ENCODE measurements around the gene PAQR8.
"Not testable (repeated sequence)": the region's sequence is repeated elsewhere in the genome, so short reads cannot be mapped to it uniquely, and the experiment has no call there.

Gene PAQR8

DNA sequence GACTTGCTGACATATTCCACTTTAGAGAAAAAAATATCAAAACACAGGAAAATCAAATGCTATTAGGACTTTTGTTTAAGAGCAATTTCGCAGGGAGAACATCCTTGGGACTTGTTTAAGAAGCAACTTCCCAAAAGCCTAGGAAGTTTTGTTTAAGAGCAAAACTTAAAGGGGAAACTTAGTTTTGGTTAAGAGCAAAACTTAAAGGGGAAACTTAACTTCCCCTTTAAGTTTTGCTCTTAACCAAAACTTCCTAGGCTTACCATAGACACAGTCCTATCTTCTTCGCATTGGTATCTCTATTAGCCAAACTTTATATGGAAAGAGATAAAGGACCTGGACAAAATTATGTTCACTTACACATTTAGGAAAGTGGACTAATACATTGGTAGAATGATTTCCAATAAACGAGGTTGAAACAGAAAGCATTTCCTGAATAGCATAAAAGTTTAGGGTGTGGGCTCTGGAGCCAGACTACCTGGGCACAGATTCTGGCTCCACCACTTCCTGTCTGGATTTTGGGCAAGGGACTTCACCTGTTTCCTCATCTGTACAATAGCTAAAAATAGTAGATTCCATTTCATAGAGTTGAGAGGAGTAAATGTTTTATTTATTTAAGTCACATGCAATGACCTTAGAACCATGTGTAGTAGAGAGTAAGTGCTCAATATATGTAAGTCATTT lies 15.7 kb downstream of the PAQR8 start:
- no peak for DNase-seq (ENCODE audit: low spot score)

- no peak for DNase-seq (ENCODE audit: low spot score)
Observed at GRCh38 chr6:52381249-52381648, 19.3 kb downstream of the PAQR8 start.

GRCh38 chr6:52384145-52384766 lies 22.3 kb downstream of the PAQR8 start:
- no peak for DNase-seq (ENCODE audit: low spot score)

GRCh38 chr6:52385074-52385473 lies 23.1 kb downstream of the PAQR8 start:
- no peak for DNase-seq (ENCODE audit: low spot score)

- DNase-seq (ENCODE audit: low spot score), result not testable (repeated sequence)
Observed at GRCh38 chr6:52388119-52388518, 26.2 kb downstream of the PAQR8 start.

DNA sequence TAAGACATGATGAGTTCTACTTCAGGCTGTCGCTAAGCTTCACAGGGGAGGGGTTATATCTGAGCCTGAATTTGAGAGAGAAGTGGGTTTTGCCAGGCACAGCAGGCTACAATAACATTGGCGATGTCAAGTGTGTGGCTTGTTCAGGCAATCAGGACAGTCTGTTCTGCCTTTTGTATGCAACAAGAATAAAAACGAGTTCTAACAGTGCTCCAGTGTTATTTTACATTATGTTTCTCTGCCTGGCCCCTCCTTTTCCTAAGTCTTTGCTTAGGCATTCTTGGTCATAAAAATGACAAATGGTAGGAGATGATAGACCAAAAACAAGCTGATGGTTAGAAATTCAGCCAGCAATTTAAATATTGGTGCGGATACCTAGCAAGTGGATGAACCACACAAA lies 26.8 kb downstream of the PAQR8 start:
- DNase-seq (ENCODE audit: low spot score), result no peak

GRCh38 chr6:52389264-52389625 lies 27.3 kb downstream of the PAQR8 start:
- DNase-seq (ENCODE audit: low spot score), result no peak

GRCh38 chr6:52389626-52390360 lies 27.8 kb downstream of the PAQR8 start:
- peak; percentile 33 for DNase-seq (ENCODE audit: low spot score)

- DNase-seq (ENCODE audit: low spot score), result no peak
Observed at GRCh38 chr6:52390361-52390727, 28.4 kb downstream of the PAQR8 start.

DNA sequence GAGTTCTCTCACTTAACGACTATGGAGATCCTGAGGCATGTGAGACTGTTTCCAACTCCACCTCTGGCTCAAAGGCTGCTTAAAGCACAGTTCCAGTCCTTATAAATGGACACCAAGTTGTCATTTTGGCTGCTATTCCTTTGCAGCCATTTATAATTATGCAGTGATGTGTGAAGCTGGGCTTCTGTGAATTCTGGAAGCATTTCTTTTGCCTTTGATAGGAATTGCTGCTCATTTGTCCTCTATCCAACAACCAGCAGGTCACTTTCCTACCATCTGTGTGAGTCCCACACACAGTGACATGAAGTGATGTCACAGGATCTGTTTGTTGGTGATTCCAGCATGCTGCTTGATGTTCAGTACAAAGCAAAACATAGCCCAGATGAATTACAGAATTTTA lies 29.6 kb downstream of the PAQR8 start:
- no peak for DNase-seq (ENCODE audit: low spot score)

DNA sequence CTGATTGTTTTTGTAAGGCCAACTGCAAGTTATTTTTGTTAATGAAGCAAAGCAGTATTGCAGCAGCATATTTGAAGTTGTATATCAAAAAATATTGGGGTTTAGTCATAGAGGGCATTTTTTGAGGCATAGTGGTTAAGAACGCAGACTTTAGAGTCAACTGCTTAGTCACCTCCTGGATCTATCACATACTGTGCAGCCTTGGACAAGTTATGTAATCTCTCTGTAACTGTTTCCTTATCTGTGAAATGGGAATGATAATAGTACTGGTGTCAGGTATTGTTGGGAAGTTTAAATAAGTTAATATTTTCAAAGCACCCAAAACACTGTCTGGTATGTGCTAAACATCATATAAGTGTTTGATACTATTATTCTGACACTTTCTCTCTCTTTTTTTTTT lies 31.0 kb downstream of the PAQR8 start:
- DNase-seq (ENCODE audit: low spot score), result no peak

GRCh38 chr6:52393780-52394179 lies 31.8 kb downstream of the PAQR8 start:
- DNase-seq (ENCODE audit: low spot score), result no peak

GRCh38 chr6:52394251-52394666 lies 32.3 kb downstream of the PAQR8 start:
- no peak for DNase-seq (ENCODE audit: low spot score)

- DNase-seq (ENCODE audit: low spot score), result no peak
Observed at GRCh38 chr6:52395969-52396368, 34.0 kb downstream of the PAQR8 start.

DNA sequence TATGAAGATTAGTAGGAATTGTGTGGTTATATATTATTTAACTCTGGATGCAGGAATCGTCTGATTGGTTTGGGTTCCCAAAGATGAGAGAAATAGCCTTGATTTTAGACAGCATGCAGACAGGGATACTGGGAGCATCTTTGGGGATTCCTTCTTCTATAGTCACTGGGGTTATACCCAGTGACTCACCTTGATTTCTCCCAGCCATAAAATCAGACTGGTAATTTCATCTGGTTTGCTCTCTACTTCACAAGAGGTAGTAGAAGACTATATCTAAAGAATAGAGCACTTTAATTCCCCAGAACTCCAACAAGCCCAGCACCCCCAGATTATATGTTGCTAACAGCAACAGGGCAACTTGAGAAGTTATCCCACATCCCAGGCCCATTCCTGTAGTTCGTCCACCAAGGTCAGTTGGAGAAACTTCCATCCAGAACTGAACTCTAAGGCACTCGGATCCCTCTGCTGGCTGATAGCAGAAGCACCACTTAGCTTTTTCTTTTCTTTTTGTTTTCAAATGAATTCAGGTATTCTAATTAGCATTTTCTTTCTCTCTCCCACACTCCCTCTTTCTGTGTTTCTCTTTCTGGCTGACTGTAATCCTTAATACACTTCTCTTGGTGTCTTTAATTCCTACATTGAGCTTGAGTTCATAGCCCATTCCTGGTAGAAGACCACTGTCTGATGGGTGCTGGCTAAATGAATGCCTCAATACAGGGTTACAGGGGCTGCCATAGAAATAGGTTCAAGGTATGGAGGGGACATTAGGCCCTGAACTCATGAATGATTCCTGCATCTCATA lies 37.8 kb downstream of the PAQR8 start:
- peak; percentile 44 for DNase-seq (ENCODE audit: low spot score)

DNA sequence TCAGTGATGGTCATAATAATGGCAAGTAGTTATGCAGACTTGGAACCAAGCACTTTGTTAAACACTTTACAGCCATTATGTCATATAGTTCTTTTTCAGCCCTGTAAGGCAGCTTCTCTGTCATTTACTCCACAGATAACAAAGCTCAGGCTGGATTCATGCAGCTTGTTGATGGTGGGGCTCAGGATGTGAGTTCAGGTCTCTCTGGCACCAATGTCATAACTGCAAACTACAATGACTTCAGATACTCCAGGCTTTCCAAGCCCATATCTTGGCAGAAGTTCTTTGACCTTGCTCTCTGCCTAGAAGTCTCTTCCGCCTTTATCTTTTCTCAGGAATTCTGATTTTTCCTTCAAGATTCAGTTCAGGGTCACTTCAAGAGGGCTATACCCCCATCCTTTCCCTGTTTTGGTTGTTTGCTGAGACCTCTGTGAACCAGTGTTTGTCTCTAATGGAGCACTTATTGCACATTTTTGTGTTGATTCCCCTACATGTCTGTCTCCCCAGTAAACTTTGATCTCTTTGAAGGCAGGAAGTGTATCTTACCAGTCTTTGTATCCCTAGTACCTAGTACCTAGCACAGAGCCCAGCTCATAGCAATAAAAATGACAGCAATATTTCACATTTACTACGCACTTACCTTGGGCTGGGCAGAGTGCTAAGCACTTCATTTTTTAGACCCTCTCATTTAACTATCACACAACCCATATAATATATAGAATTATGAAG lies 38.5 kb downstream of the PAQR8 start:
- no peak for DNase-seq (ENCODE audit: low spot score)

- DNase-seq (ENCODE audit: low spot score), result no peak
Observed at GRCh38 chr6:52403086-52403485, 41.1 kb downstream of the PAQR8 start.

- DNase-seq (ENCODE audit: low spot score), result peak; percentile 81
Observed at GRCh38 chr6:52403627-52404026, 41.7 kb downstream of the PAQR8 start.

DNA sequence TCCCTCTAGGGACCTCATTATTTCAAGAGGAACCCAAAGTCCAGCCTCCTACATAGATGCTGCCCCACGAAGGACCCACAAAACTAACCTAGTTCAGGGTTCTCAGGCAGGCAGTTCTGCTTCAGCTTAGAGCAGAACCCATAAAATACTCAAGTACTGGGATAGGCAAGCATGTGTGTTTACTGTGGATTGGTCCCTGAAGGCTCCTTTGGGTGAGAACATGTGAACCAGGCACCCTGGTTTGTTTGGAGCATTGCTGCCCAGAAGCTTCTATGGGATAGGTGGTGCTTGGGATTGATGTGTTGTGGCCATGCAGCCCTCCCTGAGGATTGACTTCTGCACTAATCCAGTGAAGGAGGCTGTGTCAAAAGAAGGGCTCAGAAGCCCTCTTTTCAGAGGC lies 43.3 kb downstream of the PAQR8 start:
- DNase-seq (ENCODE audit: low spot score), result no peak

GRCh38 chr6:52407467-52407866 lies 45.5 kb downstream of the PAQR8 start:
- DNase-seq (ENCODE audit: low spot score), result peak; percentile 64

DNA sequence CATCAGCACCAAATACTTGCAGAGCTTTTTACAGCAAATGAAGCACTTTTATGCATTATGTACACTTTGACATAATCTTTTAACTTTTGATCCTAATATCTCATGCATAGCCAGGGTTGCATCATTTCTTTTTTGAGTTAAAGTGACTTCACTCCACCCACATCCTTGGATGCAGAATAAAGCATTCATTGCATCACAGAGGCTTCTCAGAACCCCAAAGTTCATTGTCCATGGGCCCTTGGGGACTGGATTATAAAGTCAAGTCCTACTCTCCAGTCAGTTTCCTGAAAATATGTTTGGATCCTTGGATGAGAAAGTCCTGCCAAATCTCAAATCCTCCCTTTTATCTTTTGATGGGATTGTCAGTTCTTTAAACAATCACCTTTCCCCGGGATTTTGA lies 47.5 kb downstream of the PAQR8 start:
- no peak for DNase-seq (ENCODE audit: low spot score)

- DNase-seq (ENCODE audit: low spot score), result no peak
Observed at GRCh38 chr6:52410979-52411378, 49.0 kb downstream of the PAQR8 start.

All from hematopoietic multipotent progenitor cell treated with erythropoietin and hydrocortisone succinate and interleukin-3 and kit ligand, for 17 days (in vitro differentiated cells).